ENCODE measurements around the gene DNLZ. TPM values are rescaled to one million over a fixed set of nuclear protein-coding genes. Genes with fewer than 3 reads are reported as not detected.

Gene DNLZ
- total and polyA plus RNA-seq, 2 donors (not counting 1 experiment from before 2014, with no cell fraction given): 7.4 to 14.2 TPM

DNA sequence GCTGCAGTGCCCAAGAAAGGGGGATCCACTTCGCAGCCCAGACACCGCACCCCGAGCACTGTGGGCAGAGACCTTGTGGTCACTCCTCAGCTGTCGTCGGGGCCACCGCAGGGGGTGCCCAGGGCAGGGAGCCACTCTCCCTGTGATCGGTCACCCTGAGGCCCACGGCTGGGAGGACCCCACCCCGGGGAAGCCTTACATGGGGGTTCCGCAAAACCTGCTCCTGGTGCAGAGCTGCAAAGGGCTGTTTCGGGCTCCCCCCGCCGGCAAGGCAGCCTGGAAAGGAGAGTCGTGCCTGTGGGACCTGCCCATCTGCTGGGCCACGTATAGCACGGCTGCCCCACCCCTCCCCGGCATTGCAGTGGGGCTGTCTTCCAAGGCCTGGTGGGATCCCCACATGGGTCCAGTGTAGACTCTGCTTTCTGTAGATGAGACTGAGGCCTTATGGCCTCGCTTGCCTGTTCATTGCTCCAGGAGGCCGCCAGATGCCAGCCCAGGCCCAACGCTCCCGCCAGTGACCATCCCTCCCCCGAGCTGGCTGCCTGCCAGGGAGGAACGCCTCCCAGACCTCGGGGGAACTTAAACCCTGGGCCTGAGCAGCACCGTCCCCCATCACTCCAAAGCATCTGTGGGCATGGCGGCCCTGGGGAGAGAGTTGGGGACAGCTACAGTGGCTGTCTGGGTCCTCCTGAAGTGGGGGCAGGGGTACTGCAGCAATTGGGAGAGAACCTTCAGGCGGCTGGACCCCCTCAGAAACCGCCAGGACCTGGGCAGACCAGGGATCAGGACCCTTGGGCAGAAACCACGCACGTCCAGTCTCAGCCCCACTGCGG lies 1.6 kb upstream of the DNLZ start:
- Histone ChIP-seq H3K4me1 (ENCODE audit: control insufficient read depth, extremely low read depth, insufficient read depth, low read length) (peaks cover 21% of the 10 kb centered on the region), H3K4me2 (ENCODE audit: extremely low read depth, insufficient read depth, low read length) (no peak overlapping the region), H2AFZ (ENCODE audit: low read length) (no peak overlapping the region), H3K9ac (ENCODE audit: insufficient read depth, low read length) (no peak overlapping the region), H3K4me3 (replicated peaks in 1 of 4; ENCODE audit: control extremely low read depth in 1 of 4, insufficient read depth in 1 of 4, low read depth in 3 of 4, low read length in 4 of 4) (no peak overlapping the region), H4K20me1 (ENCODE audit: control insufficient read depth, extremely low read depth, insufficient read depth, low read length) (no peaks in the 10 kb centered on the region), H3K27ac (ENCODE audit: insufficient read depth, low read length) (no peak overlapping the region), H3K79me2 (ENCODE audit: control insufficient read depth, insufficient read depth, low read length) (no peaks in the 10 kb centered on the region), H3K27me3 (ENCODE audit: control insufficient read depth, insufficient read depth, low read length) (no peaks in the 10 kb centered on the region), H3K36me3 (ENCODE audit: control insufficient read depth, insufficient read depth, low read length) (peaks cover 1% of the 10 kb centered on the region), H3K9me3 (ENCODE audit: control insufficient read depth, insufficient read depth, low read depth, low read length) (no peaks in the 10 kb centered on the region)
- no peak for DNase-seq (ENCODE audit: low read depth in 2 of 2)
- no peak for TF ChIP-seq EZH2 (IDR thresholded peaks at IDR 0.05; ENCODE audit: low read length, missing control alignments)
- TF ChIP-seq, protein P1, sequence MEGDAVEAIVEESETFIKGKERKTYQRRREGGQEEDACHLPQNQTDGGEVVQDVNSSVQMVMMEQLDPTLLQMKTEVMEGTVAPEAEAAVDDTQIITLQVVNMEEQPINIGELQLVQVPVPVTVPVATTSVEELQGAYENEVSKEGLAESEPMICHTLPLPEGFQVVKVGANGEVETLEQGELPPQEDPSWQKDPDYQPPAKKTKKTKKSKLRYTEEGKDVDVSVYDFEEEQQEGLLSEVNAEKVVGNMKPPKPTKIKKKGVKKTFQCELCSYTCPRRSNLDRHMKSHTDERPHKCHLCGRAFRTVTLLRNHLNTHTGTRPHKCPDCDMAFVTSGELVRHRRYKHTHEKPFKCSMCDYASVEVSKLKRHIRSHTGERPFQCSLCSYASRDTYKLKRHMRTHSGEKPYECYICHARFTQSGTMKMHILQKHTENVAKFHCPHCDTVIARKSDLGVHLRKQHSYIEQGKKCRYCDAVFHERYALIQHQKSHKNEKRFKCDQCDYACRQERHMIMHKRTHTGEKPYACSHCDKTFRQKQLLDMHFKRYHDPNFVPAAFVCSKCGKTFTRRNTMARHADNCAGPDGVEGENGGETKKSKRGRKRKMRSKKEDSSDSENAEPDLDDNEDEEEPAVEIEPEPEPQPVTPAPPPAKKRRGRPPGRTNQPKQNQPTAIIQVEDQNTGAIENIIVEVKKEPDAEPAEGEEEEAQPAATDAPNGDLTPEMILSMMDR (conservative IDR thresholded peaks at IDR 0.05 in 1 of 2, IDR thresholded peaks at IDR 0.05 in 1 of 2; ENCODE audit: low read depth in 1 of 2, low read length in 2 of 2): no peak

DNA sequence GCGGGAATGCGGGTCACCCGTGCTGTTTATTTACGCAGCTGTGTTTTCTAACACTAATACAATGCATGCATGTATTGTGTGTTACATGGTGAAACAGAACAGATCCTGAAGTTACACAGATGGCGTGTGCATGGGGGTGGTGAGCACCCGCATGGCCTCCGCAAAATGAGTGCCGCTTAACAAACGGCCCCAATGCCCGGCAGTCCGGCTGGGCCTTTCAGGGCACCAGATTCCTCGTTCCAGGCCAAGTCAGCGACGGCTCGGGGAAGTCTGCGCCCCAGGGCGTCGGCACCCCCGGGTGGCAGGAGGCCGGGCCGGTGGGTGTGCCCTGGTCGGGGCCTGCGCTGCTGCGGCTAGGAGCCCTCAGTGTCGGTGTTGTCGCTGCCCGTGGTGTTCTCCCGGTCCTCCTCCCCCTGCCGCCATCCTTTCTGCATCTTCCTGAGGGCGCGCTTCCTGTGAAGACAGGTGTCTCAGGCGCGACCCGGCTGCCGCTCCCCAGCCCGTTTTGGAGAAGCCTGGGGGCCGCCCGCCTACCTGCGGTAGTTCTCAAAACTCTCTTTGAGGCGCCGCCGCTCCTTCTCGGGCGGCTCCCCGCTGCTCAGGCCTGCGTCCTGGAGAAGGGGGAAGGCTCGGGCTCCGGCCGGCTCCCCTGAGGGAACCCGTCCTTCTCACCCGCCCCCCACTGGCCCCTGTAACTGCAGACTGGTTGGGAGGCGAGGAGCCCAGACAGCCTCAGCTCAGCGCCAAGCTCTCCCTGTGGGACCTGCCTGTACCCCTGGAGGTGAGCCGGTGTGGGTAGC lies 605 bp upstream of the DNLZ start:
- no peak overlapping the region for H3K9ac ChIP-seq (ENCODE audit: insufficient read depth, low read length)
- H3K36me3 ChIP-seq (ENCODE audit: control insufficient read depth, insufficient read depth, low read length): peaks cover 3% of the 10 kb centered on the region
- H3K79me2 ChIP-seq (ENCODE audit: control insufficient read depth, insufficient read depth, low read length): no peaks in the 10 kb centered on the region
- H3K4me1 ChIP-seq (ENCODE audit: control insufficient read depth, extremely low read depth, insufficient read depth, low read length): peaks cover 21% of the 10 kb centered on the region
- H4K20me1 ChIP-seq (ENCODE audit: control insufficient read depth, extremely low read depth, insufficient read depth, low read length): no peaks in the 10 kb centered on the region
- H3K27ac ChIP-seq (ENCODE audit: insufficient read depth, low read length): no peak overlapping the region
- no peak overlapping the region for H2AFZ ChIP-seq (ENCODE audit: low read length)
- H3K4me2 ChIP-seq (ENCODE audit: extremely low read depth, insufficient read depth, low read length): peak overlapping the region; percentile 61
- no peak for DNase-seq (ENCODE audit: low read depth in 2 of 2)
- no peaks in the 10 kb centered on the region for H3K27me3 ChIP-seq (ENCODE audit: control insufficient read depth, insufficient read depth, low read length)
- H3K9me3 ChIP-seq (ENCODE audit: control insufficient read depth, insufficient read depth, low read depth, low read length): no peaks in the 10 kb centered on the region
- no peak for TF ChIP-seq EZH2 (IDR thresholded peaks at IDR 0.05; ENCODE audit: low read length, missing control alignments)
- TF ChIP-seq, protein P1 (conservative IDR thresholded peaks at IDR 0.05 in 1 of 2, IDR thresholded peaks at IDR 0.05 in 1 of 2; ENCODE audit: low read depth in 1 of 2, low read length in 2 of 2): no peak
- peak overlapping the region in 1 of 4 experiments; percentile 67 for H3K4me3 ChIP-seq (replicated peaks in 1 of 4; ENCODE audit: control extremely low read depth in 1 of 4, insufficient read depth in 1 of 4, low read depth in 3 of 4, low read length in 4 of 4)

- Histone ChIP-seq H3K79me2 (ENCODE audit: control insufficient read depth, insufficient read depth, low read length) (no peaks in the 10 kb centered on the region), H3K4me1 (ENCODE audit: control insufficient read depth, extremely low read depth, insufficient read depth, low read length) (peaks cover 21% of the 10 kb centered on the region), H3K9me3 (ENCODE audit: control insufficient read depth, insufficient read depth, low read depth, low read length) (no peaks in the 10 kb centered on the region), H3K27me3 (ENCODE audit: control insufficient read depth, insufficient read depth, low read length) (no peaks in the 10 kb centered on the region), H2AFZ (ENCODE audit: low read length) (no peak overlapping the region), H3K9ac (ENCODE audit: insufficient read depth, low read length) (no peak overlapping the region), H3K27ac (ENCODE audit: insufficient read depth, low read length) (peak overlapping the region; percentile 52), H3K4me3 (replicated peaks in 1 of 4; ENCODE audit: control extremely low read depth in 1 of 4, insufficient read depth in 1 of 4, low read depth in 3 of 4, low read length in 4 of 4) (no peak overlapping the region), H3K4me2 (ENCODE audit: extremely low read depth, insufficient read depth, low read length) (peak overlapping the region; percentile 66), H4K20me1 (ENCODE audit: control insufficient read depth, extremely low read depth, insufficient read depth, low read length) (no peaks in the 10 kb centered on the region), H3K36me3 (ENCODE audit: control insufficient read depth, insufficient read depth, low read length) (peaks cover 12% of the 10 kb centered on the region)
- no peak for DNase-seq (ENCODE audit: low read depth in 2 of 2)
- no peak for TF ChIP-seq EZH2 (IDR thresholded peaks at IDR 0.05; ENCODE audit: low read length, missing control alignments)
- TF ChIP-seq, protein P1 (conservative IDR thresholded peaks at IDR 0.05 in 1 of 2, IDR thresholded peaks at IDR 0.05 in 1 of 2; ENCODE audit: low read depth in 1 of 2, low read length in 2 of 2): no peak
Measured at GRCh38 chr9:136362450-136362784, 1.1 kb downstream of the DNLZ start.

Data from fibroblast of lung (primary cell).